ENCODE data around the gene PSMD9.
"Not testable (repeated sequence)": the region's sequence is repeated elsewhere in the genome, so short reads cannot be mapped to it uniquely, and the experiment has no call there.

PSMD9 gene

GRCh38 chr12:121926874-121927706, 38.5 kb downstream of the PSMD9 start:
- no peak for DNase-seq

GRCh38 chr12:121927813-121928212, 39.2 kb downstream of the PSMD9 start:
- no peak for DNase-seq

GRCh38 chr12:121929545-121929944, 41.0 kb downstream of the PSMD9 start:
- DNase-seq: not testable (repeated sequence)

- no peak for DNase-seq
Measured at GRCh38 chr12:121930862-121931261, 42.3 kb downstream of the PSMD9 start.

- no peak for DNase-seq
Measured at GRCh38 chr12:121932176-121932536, 43.6 kb downstream of the PSMD9 start.

GRCh38 chr12:121932914-121933521, 44.4 kb downstream of the PSMD9 start:
- no peak for DNase-seq

GRCh38 chr12:121933522-121934308, 45.1 kb downstream of the PSMD9 start:
- DNase-seq: no peak

GRCh38 chr12:121934309-121934664, 45.7 kb downstream of the PSMD9 start:
- no peak for DNase-seq

GRCh38 chr12:121937654-121938053, 49.1 kb downstream of the PSMD9 start:
- DNase-seq: no peak

GRCh38 chr12:121939186-121939585, 50.6 kb downstream of the PSMD9 start:
- no peak for DNase-seq

- DNase-seq: no peak
Measured at GRCh38 chr12:121939992-121940766, 51.6 kb downstream of the PSMD9 start.

GRCh38 chr12:121942145-121942718, 53.6 kb downstream of the PSMD9 start:
- no peak for DNase-seq

- no peak for DNase-seq
Measured at GRCh38 chr12:121943926-121944325, 55.3 kb downstream of the PSMD9 start.

GRCh38 chr12:121946313-121947025, 57.9 kb downstream of the PSMD9 start:
- DNase-seq: no peak

GRCh38 chr12:121947981-121948380, 59.4 kb downstream of the PSMD9 start:
- no peak for DNase-seq

- no peak for DNase-seq
Measured at GRCh38 chr12:121949648-121950397, 61.2 kb downstream of the PSMD9 start.

- DNase-seq: no peak
Measured at GRCh38 chr12:121953117-121953692, 64.6 kb downstream of the PSMD9 start.

- no peak for DNase-seq
Measured at GRCh38 chr12:121953695-121954094, 65.1 kb downstream of the PSMD9 start.

- DNase-seq: no peak
Measured at GRCh38 chr12:121955258-121956237, 67.0 kb downstream of the PSMD9 start.
